Kidney epithelial cell (primary cell): ENCODE measurements around the gene COL16A1. TPM values are rescaled to one million over a fixed set of nuclear protein-coding genes. Genes with fewer than 3 reads are reported as not detected.

Source experiments
- DNase-seq: peaks from one replicate; pipeline ENCODE4 v3.0.0-alpha.2; 2010; ENCODE audit warnings: low read depth
- H3K27me3 ChIP-seq: 2 replicates; pipeline ENCODE4 v1.6.0; 2011; ENCODE audit warnings: low read length; ENCODE audit not compliant: control insufficient read depth, insufficient read depth
- H3K36me3 ChIP-seq: 2 replicates; pipeline ENCODE4 v1.5.1; 2011; ENCODE audit warnings: low read length; ENCODE audit not compliant: control insufficient read depth, insufficient read depth
- H3K4me3 ChIP-seq: 2 replicates; pipeline ENCODE4 v1.5.1; 2011; ENCODE audit warnings: low read depth, mild to moderate bottlenecking, control low read depth, low read length
- total RNA-seq: library from RNA; depleted of rRNA; stranded (reverse); fragments of >200 nt; gene quantifications from 2 replicates; pipeline ENCODE4 v1.2.3, GENCODE V29; 2015
- TF ChIP-seq, protein P1 (sequence below): IDR thresholded peaks from 2 replicates; pipeline ENCODE4 v1.5.1; 2011; ENCODE audit warnings: mild to moderate bottlenecking, moderate library complexity, low read length, control low read depth, inconsistent platforms; ENCODE audit not compliant: insufficient read depth, poor library complexity, severe bottlenecking

COL16A1 gene
- total RNA-seq, 1 donor from 2014 or later: 9.2 TPM

DNA sequence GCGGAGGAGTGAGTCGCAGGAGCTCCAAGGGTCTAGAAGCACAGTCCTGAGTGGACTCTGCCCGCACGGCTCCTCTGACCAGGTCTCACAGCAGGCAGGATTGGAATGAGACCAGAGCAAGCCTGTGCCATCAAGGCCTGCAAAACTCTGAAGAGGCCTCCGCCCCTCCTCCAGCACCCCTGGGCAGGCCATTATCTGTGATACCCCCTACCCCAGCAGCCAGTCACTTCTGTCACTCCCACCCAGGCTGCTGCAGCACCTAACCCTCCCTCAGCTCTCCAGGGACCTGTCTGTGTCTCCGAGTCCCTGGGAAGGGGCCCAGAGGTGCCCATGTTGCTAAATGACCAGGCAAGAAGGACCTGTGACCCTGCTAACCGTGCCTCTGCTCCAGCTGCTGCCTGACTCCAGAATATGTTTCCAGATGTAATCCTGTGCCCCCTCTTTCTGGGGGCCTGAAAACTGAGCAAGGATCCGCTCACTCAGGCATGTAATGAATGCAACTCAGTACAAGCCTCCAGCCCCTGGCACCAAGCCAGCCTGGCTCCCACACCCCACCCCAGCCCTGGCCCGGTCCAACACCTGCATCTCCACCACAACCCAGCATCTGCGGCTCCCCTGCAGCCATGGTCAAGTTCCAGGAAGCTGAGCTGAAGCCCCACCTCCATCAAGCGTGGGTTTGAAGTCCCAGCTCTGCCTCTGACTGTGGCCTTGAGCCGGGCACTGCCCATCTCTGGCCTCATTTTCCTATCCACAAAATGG, 22.1 kb upstream of the COL16A1 start:
- peaks cover 3% of the 10 kb centered on the region for H3K27me3 ChIP-seq
- H3K4me3 ChIP-seq: no peak overlapping the region
- no peaks in the 10 kb centered on the region for H3K36me3 ChIP-seq
- DNase-seq: no peak
- TF ChIP-seq, protein P1, sequence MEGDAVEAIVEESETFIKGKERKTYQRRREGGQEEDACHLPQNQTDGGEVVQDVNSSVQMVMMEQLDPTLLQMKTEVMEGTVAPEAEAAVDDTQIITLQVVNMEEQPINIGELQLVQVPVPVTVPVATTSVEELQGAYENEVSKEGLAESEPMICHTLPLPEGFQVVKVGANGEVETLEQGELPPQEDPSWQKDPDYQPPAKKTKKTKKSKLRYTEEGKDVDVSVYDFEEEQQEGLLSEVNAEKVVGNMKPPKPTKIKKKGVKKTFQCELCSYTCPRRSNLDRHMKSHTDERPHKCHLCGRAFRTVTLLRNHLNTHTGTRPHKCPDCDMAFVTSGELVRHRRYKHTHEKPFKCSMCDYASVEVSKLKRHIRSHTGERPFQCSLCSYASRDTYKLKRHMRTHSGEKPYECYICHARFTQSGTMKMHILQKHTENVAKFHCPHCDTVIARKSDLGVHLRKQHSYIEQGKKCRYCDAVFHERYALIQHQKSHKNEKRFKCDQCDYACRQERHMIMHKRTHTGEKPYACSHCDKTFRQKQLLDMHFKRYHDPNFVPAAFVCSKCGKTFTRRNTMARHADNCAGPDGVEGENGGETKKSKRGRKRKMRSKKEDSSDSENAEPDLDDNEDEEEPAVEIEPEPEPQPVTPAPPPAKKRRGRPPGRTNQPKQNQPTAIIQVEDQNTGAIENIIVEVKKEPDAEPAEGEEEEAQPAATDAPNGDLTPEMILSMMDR: no peak

DNA sequence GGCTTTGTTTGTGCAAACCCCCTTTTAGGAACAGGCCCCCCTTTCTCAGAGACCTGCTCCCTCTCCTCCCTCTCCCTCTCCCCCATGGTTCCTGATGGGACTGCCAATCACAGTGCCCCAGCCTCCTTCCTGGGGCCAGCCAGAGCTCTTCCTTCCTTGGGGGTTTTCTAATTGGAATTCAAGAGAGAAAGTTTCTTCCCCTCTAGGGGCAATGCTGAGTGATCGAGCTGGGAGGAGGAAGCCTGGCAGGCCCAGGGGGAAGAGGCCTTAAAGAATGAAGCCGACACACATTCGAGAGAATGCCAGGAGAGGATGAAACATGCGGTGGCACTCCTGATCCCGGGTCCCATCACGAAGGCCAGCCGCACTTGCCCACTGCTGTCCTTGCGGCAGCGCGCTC, 21.3 kb upstream of the COL16A1 start:
- H3K36me3 ChIP-seq: no peaks in the 10 kb centered on the region
- no peak overlapping the region for H3K4me3 ChIP-seq
- DNase-seq: no peak
- peaks cover 4% of the 10 kb centered on the region for H3K27me3 ChIP-seq
- TF ChIP-seq, protein P1: no peak

DNA sequence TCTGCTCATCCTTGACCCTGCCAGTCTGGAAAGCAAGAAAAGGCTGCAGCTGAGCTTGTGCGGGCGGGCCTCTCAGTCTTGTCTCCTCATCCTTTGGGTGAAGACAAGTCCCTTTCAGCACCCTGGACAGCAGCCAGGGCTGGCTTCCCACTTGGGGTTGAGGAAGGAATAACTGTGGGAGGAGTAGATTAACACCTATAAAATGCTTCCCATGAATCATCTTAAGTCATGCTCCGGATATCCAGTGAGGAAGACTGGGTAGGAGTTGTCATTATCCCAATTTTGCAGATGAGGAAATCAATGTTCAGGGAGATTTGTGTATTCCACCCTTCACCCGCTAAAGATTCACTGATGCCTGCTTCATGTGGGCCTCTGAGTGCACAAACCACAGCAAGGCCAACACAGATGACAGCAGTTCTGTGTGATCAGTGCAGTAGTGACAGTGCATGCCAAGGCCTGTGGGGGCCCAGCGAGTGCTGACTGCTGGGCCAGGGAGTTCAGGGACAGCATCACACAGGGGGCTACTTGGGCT, 20.1 kb upstream of the COL16A1 start:
- TF ChIP-seq, protein P1: no peak

DNA sequence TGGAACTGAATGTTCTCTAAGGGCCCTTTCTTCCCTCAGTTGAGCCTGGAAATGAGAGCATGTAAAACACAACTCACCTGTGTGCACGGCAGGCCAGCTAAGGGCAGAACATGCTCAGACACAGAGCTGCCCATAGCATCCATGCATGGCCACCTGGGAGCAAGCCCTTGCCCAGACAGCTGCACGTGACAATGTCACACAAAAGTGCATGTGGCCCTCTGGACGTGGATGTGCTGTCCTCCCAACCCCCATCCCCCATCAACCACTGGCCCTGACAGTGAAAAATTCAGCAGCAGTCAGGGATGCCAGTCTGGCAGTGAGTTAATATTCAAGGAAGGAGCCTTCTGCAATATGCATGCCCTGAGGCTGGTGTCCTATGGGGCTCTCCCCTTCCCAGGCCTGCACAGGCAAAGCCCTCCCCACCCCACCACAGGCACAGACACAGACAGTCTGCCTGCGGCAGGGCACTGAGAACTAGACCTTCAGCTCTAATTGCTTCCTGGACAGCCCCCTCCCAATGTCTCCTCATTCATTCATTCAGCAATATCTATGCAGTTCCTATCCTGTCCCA, 14.6 kb upstream of the COL16A1 start:
- Histone ChIP-seq H3K27me3 (peaks cover 7% of the 10 kb centered on the region), H3K36me3 (no peaks in the 10 kb centered on the region), H3K4me3 (no peak overlapping the region)
- TF ChIP-seq, protein P1: no peak
- DNase-seq: no peak

More for the DNA sequence above, 20.1 kb upstream of the COL16A1 start:
- Histone ChIP-seq H3K27me3 (peaks cover 7% of the 10 kb centered on the region), H3K36me3 (no peaks in the 10 kb centered on the region), H3K4me3 (no peak overlapping the region)
- DNase-seq: no peak

DNA sequence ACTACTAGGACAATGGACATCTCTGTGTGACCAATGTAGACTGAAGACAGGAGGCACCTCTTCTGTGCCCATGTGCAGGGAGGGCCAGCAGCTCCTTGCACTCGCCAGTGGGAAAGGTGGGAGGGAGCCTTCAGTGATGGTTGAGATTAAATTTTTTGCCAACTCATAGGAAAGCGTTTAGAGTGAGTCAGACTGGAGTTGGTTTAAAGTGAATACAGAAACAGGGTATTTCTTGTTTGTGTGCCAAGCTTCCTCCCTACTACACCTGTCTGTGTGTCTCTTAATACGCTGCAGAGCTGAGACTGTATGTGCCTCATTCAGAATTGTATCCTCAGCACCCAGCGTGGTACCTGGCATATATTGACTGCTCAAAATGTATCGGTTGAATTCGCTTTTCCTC, 13.5 kb upstream of the COL16A1 start:
- Histone ChIP-seq H3K4me3 (no peak overlapping the region), H3K27me3 (peaks cover 7% of the 10 kb centered on the region), H3K36me3 (no peaks in the 10 kb centered on the region)
- TF ChIP-seq, protein P1: no peak
- DNase-seq: no peak

DNA sequence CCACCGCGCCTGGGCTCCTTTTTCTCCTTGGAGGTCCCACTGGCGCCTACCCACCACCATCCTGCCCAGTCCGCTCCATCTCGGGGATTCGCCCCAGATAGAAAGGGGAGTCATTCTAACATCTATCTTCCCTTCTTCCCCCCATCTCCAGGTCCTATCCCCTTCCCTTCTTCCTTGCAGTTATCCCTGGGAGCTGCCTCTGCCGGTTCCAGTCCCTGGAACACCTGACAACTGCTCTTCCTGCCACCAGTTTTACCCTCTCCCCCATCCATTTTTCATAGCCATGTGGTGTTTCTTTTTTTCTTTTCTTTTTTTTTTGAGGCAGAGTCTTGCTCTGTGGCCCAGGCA, 12.0 kb upstream of the COL16A1 start:
- Histone ChIP-seq H3K27me3 (peaks cover 3% of the 10 kb centered on the region), H3K36me3 (no peaks in the 10 kb centered on the region), H3K4me3 (no peak overlapping the region)
- TF ChIP-seq, protein P1: no peak
- DNase-seq: no peak
